GM12892 (cell line): ENCODE data around the gene TNFRSF19.

ENCODE experiments used
- POLR2A ChIP-seq: IDR thresholded peaks from 2 replicates; pipeline ENCODE4 v1.6.1; 2011; ENCODE audit warnings: low read depth, low read length, control low read depth
- POLR2AphosphoS5 ChIP-seq: IDR thresholded peaks from 2 replicates; pipeline ENCODE4 v1.6.1; 2011; ENCODE audit warnings: low read depth, low read length, control low read depth
- TAF1 ChIP-seq: IDR thresholded peaks from 2 replicates; pipeline ENCODE4 v1.6.1; 2011; ENCODE audit warnings: low read depth, mild to moderate bottlenecking, control low read depth, low read length, borderline replicate concordance

DNA sequence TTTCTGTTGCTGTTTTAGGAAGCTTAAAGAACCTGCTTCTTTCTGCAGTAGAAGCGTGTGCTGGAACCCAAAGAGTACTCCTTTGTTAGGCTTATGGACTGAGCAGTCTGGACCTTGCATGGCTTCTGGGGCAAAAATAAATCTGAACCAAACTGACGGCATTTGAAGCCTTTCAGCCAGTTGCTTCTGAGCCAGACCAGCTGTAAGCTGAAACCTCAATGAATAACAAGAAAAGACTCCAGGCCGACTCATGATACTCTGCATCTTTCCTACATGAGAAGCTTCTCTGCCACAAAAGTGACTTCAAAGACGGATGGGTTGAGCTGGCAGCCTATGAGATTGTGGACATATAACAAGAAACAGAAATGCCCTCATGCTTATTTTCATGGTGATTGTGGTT is 103.1 kb downstream of the TNFRSF19 start:
- TF ChIP-seq POLR2A (no peak), TAF1 (no peak), POLR2AphosphoS5 (no peak)
